Measurements from ENCODE around the gene GXYLT1. TPM values are rescaled to one million over a fixed set of nuclear protein-coding genes. Genes with fewer than 3 reads are reported as not detected.
A peak's percentile ranks its signal among the peaks of the same experiment; 100 is the strongest.

GXYLT1 gene
- total and polyA plus RNA-seq, 9 of the 15 experiments (the other 6 are each of a cell fraction or from before 2014, with no cell fraction given): 1.4 to 9.3 (median 5.5) TPM

DNA sequence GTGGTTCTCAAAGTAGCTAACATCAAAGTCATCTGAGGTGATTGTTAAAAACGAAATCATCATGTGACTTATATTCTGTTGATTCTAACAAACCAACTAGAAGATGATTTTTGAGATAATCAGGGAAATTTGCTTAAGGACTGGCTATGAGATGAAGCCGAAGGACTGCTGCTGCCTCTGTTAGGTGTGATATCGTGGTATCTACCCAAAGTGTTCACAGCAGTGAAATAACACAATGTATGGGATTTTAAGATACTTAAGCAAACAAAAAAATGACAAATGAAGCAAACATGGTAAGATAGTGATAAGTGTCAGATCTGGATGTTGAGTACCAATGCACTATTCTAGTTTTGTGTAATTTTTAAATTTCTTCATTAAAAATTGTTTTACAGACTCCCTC lies 59.1 kb downstream of the GXYLT1 start (continued):
- TF ChIP-seq, protein P1, sequence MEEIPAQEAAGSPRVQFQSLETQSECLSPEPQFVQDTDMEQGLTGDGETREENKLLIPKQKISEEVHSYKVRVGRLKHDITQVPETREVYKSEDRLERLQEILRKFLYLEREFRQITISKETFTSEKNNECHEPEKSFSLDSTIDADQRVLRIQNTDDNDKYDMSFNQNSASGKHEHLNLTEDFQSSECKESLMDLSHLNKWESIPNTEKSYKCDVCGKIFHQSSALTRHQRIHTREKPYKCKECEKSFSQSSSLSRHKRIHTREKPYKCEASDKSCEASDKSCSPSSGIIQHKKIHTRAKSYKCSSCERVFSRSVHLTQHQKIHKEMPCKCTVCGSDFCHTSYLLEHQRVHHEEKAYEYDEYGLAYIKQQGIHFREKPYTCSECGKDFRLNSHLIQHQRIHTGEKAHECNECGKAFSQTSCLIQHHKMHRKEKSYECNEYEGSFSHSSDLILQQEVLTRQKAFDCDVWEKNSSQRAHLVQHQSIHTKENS (CRISPR knock-in tag; IDR thresholded peaks at IDR 0.05): no peak
- TF ChIP-seq TEAD4 (IDR thresholded peaks at IDR 0.05; ENCODE audit: low read length) (peak; percentile 66), TEAD4 (CRISPR knock-in tag; IDR thresholded peaks at IDR 0.05; ENCODE audit: borderline replicate concordance) (no peak), ARID1B (IDR thresholded peaks at IDR 0.05) (peak; percentile 59), NFIC (IDR thresholded peaks at IDR 0.05) (no peak), EP400 (IDR thresholded peaks at IDR 0.05) (no peak), ZNF75A (CRISPR knock-in tag; IDR thresholded peaks at IDR 0.05) (no peak), TCFL5 (CRISPR knock-in tag; conservative IDR thresholded peaks at IDR 0.05) (no peak), SMARCB1 (IDR thresholded peaks at IDR 0.05; ENCODE audit: insufficient read length, low read depth) (no peak), PTRF (tag; IDR thresholded peaks at IDR 0.05) (no peak), CBFA2T2 (conservative IDR thresholded peaks at IDR 0.05) (peak; percentile 73), FOXO4 (CRISPR knock-in tag; IDR thresholded peaks at IDR 0.05) (no peak), HDAC2 (IDR thresholded peaks at IDR 0.05) (no peak), EWSR1 (IDR thresholded peaks at IDR 0.05; ENCODE audit: borderline replicate concordance, low read depth, partially characterized antibody) (no peak), KDM4B (IDR thresholded peaks at IDR 0.05; ENCODE audit: borderline replicate concordance in 2 of 2, low read depth in 1 of 2) (no peak), E2F3 (CRISPR knock-in tag; IDR thresholded peaks at IDR 0.05) (no peak), TCF3 (CRISPR knock-in tag; IDR thresholded peaks at IDR 0.05) (peak; percentile 43), FOXA3 (CRISPR knock-in tag; conservative IDR thresholded peaks at IDR 0.05 in 1 of 2, IDR thresholded peaks at IDR 0.05 in 1 of 2) (peak in 1 of 2 experiments; percentile 33; a peak in 1 of 4 replicates), ZNF239 (CRISPR knock-in tag; IDR thresholded peaks at IDR 0.05) (no peak), MTA2 (IDR thresholded peaks at IDR 0.05; ENCODE audit: low read depth) (0 out of 2 replicates have a peak, but pooled peaks have one; percentile 22), UBTF (IDR thresholded peaks at IDR 0.05; ENCODE audit: borderline replicate concordance in 1 of 2, low read depth in 2 of 2, low read length in 2 of 2) (no peak), SMARCA5 (IDR thresholded peaks at IDR 0.05) (no peak), XRCC4 (IDR thresholded peaks at IDR 0.05; ENCODE audit: extremely low read depth, insufficient read depth, insufficient read length) (no peak), NR3C1 (CRISPR knock-in tag; IDR thresholded peaks at IDR 0.05) (no peak), CBX3 (IDR thresholded peaks at IDR 0.05; ENCODE audit: borderline replicate concordance in 1 of 2, low read length in 2 of 2) (no peak)
- TF ChIP-seq, protein P2, sequence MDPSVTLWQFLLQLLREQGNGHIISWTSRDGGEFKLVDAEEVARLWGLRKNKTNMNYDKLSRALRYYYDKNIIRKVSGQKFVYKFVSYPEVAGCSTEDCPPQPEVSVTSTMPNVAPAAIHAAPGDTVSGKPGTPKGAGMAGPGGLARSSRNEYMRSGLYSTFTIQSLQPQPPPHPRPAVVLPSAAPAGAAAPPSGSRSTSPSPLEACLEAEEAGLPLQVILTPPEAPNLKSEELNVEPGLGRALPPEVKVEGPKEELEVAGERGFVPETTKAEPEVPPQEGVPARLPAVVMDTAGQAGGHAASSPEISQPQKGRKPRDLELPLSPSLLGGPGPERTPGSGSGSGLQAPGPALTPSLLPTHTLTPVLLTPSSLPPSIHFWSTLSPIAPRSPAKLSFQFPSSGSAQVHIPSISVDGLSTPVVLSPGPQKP (CRISPR knock-in tag; IDR thresholded peaks at IDR 0.05): no peak
